Astrocyte (in vitro differentiated cells and primary cell): ENCODE results near the gene KIAA1328.

ENCODE experiments used
- CTCF ChIP-seq: IDR thresholded peaks from 2 replicates; pipeline ENCODE4 v1.5.1; 2011; ENCODE audit warnings: low read depth, mild to moderate bottlenecking, inconsistent platforms, low read length, moderate library complexity; ENCODE audit not compliant: insufficient read depth
- EZH2 ChIP-seq: IDR thresholded peaks from 2 replicates; pipeline ENCODE4 v1.6.1; 2012; ENCODE audit warnings: mild to moderate bottlenecking, low read length, inconsistent platforms; ENCODE audit not compliant: insufficient read depth

GRCh38 chr18:36893227-36893626, 64.3 kb downstream of the KIAA1328 start:
- TF ChIP-seq CTCF (no peak), EZH2 (no peak)
